ENCODE data around the gene YIPF1.

Gene YIPF1

DNA sequence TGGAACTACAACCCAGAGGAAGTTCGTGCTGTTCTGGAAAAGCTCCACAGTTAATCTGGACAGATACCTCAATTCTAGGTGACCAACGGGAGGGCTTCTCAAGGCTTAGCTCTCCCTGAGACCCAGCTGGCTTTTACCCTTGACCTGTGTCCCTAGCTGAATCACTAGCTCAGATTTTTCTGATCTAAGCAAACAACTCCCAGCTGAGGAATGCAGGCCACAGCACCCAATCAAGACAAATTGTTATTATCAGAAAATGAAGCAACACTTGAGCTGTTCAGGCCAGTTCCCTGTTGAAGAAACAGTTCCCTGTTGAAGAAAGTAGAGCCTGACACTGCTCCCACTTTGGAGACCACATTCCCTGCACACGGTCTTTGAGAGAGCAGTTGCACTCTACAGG, 20.3 kb upstream of the YIPF1 start:
- TF ChIP-seq ZNF384 (IDR thresholded peaks at IDR 0.05) (no peak), SP1 (IDR thresholded peaks at IDR 0.05) (no peak), TARDBP (IDR thresholded peaks at IDR 0.05) (no peak), SUZ12 (IDR thresholded peaks at IDR 0.05) (no peak), ELF4 (IDR thresholded peaks at IDR 0.05) (no peak), ARNT (IDR thresholded peaks at IDR 0.05) (no peak), L3MBTL2 (conservative IDR thresholded peaks at IDR 0.05) (no peak), FOXM1 (IDR thresholded peaks at IDR 0.05; ENCODE audit: borderline replicate concordance) (no peak), FOXA1 (IDR thresholded peaks at IDR 0.05) (no peak), NFRKB (IDR thresholded peaks at IDR 0.05) (no peak), FOXK2 (IDR thresholded peaks at IDR 0.05) (no peak)
- DNase-seq (ENCODE audit: extremely low spot score), result no peak
- ChIA-PET CTCF (no interaction called here), POLR2A (no interaction called here)

DNA sequence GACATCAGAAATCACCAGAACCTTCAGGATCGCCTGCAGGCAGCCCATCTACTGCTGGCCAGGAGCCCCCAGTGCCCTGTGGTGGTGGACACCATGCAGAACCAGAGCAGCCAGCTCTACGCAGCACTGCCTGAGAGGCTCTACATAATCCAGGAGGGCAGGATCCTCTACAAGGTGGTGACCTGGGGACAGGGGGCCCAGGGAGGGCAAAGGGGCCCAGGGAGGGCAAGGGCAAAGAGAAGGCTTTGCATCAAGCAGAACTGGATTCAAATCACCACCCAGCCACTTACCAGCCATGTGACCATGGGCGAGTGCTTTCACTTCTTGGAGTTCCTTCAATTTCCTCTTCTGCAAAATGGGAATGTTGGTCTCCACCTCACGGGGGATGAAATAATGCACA, 16.5 kb upstream of the YIPF1 start:
- TF ChIP-seq ZNF384 (IDR thresholded peaks at IDR 0.05) (no peak), PKNOX1 (IDR thresholded peaks at IDR 0.05) (no peak), HDGF (IDR thresholded peaks at IDR 0.05; ENCODE audit: borderline replicate concordance) (no peak), SP1 (IDR thresholded peaks at IDR 0.05) (no peak), TARDBP (IDR thresholded peaks at IDR 0.05) (no peak), LEF1 (IDR thresholded peaks at IDR 0.05; ENCODE audit: borderline replicate concordance) (no peak), FOXK2 (IDR thresholded peaks at IDR 0.05) (no peak), L3MBTL2 (conservative IDR thresholded peaks at IDR 0.05) (no peak), FOXA1 (IDR thresholded peaks at IDR 0.05) (no peak), SUZ12 (IDR thresholded peaks at IDR 0.05) (no peak), CTBP1 (IDR thresholded peaks at IDR 0.05; ENCODE audit: borderline replicate concordance) (no peak), ELF4 (IDR thresholded peaks at IDR 0.05) (no peak), FOXM1 (IDR thresholded peaks at IDR 0.05; ENCODE audit: borderline replicate concordance) (no peak), NFRKB (IDR thresholded peaks at IDR 0.05) (no peak), ARNT (IDR thresholded peaks at IDR 0.05) (no peak), BHLHE40 (IDR thresholded peaks at IDR 0.05; ENCODE audit: borderline replicate concordance) (no peak)
- POLR2A ChIA-PET, result no interaction called here
- CTCF ChIA-PET, result no interaction called here
- no peak for DNase-seq (ENCODE audit: extremely low spot score)

- TF ChIP-seq L3MBTL2 (conservative IDR thresholded peaks at IDR 0.05), result no peak
- TF ChIP-seq PKNOX1 (IDR thresholded peaks at IDR 0.05), result no peak
- no peak for TF ChIP-seq HDGF (IDR thresholded peaks at IDR 0.05; ENCODE audit: borderline replicate concordance)
- TF ChIP-seq CTBP1 (IDR thresholded peaks at IDR 0.05; ENCODE audit: borderline replicate concordance), result no peak
- TF ChIP-seq BHLHE40 (IDR thresholded peaks at IDR 0.05; ENCODE audit: borderline replicate concordance), result no peak
- TF ChIP-seq ZNF384 (IDR thresholded peaks at IDR 0.05), result no peak
- TF ChIP-seq TARDBP (IDR thresholded peaks at IDR 0.05), result no peak
- no peak for TF ChIP-seq LEF1 (IDR thresholded peaks at IDR 0.05; ENCODE audit: borderline replicate concordance)
- TF ChIP-seq NFRKB (IDR thresholded peaks at IDR 0.05), result no peak
- TF ChIP-seq ARNT (IDR thresholded peaks at IDR 0.05), result no peak
- TF ChIP-seq FOXA1 (IDR thresholded peaks at IDR 0.05), result no peak
- no peak for TF ChIP-seq ELF4 (IDR thresholded peaks at IDR 0.05)
- no peak for DNase-seq (ENCODE audit: extremely low spot score)
- POLR2A ChIA-PET, result no interaction called here
- CTCF ChIA-PET, result no interaction called here
Measured at GRCh38 chr1:53905509-53905908, 15.9 kb upstream of the YIPF1 start.

DNA sequence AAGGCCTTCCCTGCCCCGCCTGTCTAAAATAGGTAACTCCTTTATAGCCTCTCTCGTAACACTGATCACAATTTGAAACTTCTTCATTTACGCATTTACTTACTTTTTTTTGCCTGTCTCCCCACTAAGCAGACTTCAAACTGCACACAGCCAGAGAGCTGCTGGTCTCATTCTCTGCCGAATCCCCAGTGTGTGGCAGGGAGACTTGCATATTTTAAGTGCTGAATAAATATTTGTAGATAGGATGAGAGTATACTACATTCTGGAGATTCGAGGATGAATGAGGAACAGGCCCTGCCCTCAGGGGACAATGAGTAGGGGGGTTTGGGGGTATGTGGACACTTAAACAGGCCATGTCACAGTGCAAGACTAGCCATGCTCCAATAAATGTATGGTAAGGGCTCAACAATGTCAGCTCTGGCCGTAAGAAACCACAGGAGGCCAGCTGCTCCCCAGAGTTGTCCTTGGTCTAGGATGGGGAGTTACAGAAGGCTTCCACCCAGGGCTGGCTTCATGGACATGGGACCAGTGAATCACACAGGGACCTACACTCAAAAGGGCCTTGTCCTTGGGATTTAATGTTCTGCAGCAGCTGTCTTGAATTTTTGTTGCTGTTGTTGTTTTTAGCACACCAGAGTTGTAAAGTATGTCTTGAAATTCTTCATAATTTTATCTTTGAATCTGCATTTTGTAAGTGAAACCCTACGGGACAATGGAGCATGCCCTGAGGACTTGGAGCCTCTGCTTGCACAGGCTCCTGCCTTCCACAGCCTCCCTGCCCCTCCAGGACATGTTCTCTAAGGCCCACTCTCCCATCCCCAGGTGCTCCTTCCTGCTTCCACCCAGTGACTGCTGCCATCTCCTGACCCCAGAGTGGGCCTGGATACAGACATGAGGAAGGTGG, 12.9 kb upstream of the YIPF1 start:
- CTCF ChIA-PET, result no interaction called here
- no peak for DNase-seq (ENCODE audit: extremely low spot score)
- POLR2A ChIA-PET, result no interaction called here
- no peak for TF ChIP-seq PKNOX1 (IDR thresholded peaks at IDR 0.05)
- TF ChIP-seq SUZ12 (IDR thresholded peaks at IDR 0.05), result no peak
- TF ChIP-seq CTBP1 (IDR thresholded peaks at IDR 0.05; ENCODE audit: borderline replicate concordance), result no peak
- TF ChIP-seq ARNT (IDR thresholded peaks at IDR 0.05), result no peak
- TF ChIP-seq ZNF384 (IDR thresholded peaks at IDR 0.05), result no peak
- no peak for TF ChIP-seq NFRKB (IDR thresholded peaks at IDR 0.05)
- TF ChIP-seq FOXM1 (IDR thresholded peaks at IDR 0.05; ENCODE audit: borderline replicate concordance), result no peak
- TF ChIP-seq SP1 (IDR thresholded peaks at IDR 0.05), result no peak
- no peak for TF ChIP-seq LEF1 (IDR thresholded peaks at IDR 0.05; ENCODE audit: borderline replicate concordance)
- no peak for TF ChIP-seq FOXK2 (IDR thresholded peaks at IDR 0.05)
- no peak for TF ChIP-seq ELF4 (IDR thresholded peaks at IDR 0.05)
- TF ChIP-seq L3MBTL2 (conservative IDR thresholded peaks at IDR 0.05), result no peak
- TF ChIP-seq FOXA1 (IDR thresholded peaks at IDR 0.05), result no peak
- TF ChIP-seq TARDBP (IDR thresholded peaks at IDR 0.05), result no peak
- no peak for TF ChIP-seq BHLHE40 (IDR thresholded peaks at IDR 0.05; ENCODE audit: borderline replicate concordance)
- TF ChIP-seq HDGF (IDR thresholded peaks at IDR 0.05; ENCODE audit: borderline replicate concordance), result no peak

GRCh38 chr1:53899708-53900107, 10.1 kb upstream of the YIPF1 start:
- POLR2A ChIA-PET, result interaction anchor here (0.9 to 1.1 kb wide), 2 partner anchors 9 to 46 kb away, joined by 3 read pairs; partner anchors contain the start of gene IFT25
- CTCF ChIA-PET, result interaction anchor here (1.4 kb wide), 1 partner anchor 13 kb away, joined by 4 read pairs; no protein-coding TSS in a partner anchor
- TF ChIP-seq LEF1 (IDR thresholded peaks at IDR 0.05; ENCODE audit: borderline replicate concordance) (no peak), ZNF384 (IDR thresholded peaks at IDR 0.05) (no peak), FOXM1 (IDR thresholded peaks at IDR 0.05; ENCODE audit: borderline replicate concordance) (no peak), HDGF (IDR thresholded peaks at IDR 0.05; ENCODE audit: borderline replicate concordance) (no peak), ARNT (IDR thresholded peaks at IDR 0.05) (no peak), L3MBTL2 (conservative IDR thresholded peaks at IDR 0.05) (no peak), ELF4 (IDR thresholded peaks at IDR 0.05) (no peak), NFRKB (IDR thresholded peaks at IDR 0.05) (no peak), FOXA1 (IDR thresholded peaks at IDR 0.05) (no peak), CTBP1 (IDR thresholded peaks at IDR 0.05; ENCODE audit: borderline replicate concordance) (no peak), SUZ12 (IDR thresholded peaks at IDR 0.05) (no peak), BHLHE40 (IDR thresholded peaks at IDR 0.05; ENCODE audit: borderline replicate concordance) (no peak), SP1 (IDR thresholded peaks at IDR 0.05) (no peak), TARDBP (IDR thresholded peaks at IDR 0.05) (no peak), FOXK2 (IDR thresholded peaks at IDR 0.05) (no peak), PKNOX1 (IDR thresholded peaks at IDR 0.05) (no peak)
- DNase-seq (ENCODE audit: extremely low spot score), result no peak

All from HEK293T (cell line).